Activated CD4-positive, alpha-beta memory T cell treated with anti-CD3 and anti-CD28 coated beads, Interleukin-2, amount 10 ng/mL, durations not matched to agents 7 days and 5 days (primary cell): ENCODE results near the gene UMAD1. TPM values are rescaled to one million over a fixed set of nuclear protein-coding genes. Genes with fewer than 3 reads are reported as not detected.

ENCODE experiments used
- CTCF ChIA-PET: fragments of 350-600 bp; sonication (Branson Sonifier 250); formaldehyde crosslinking; loops from one replicate; lab custom pipeline; 2021; ENCODE audit warnings: antibody characterized with exemption, inconsistent platforms; lab: Charles Lee
- POLR2A ChIA-PET: fragments of 350-600 bp; sonication (Branson Sonifier 250); formaldehyde crosslinking; loops from one replicate; lab custom pipeline; 2021; ENCODE audit warnings: antibody characterized with exemption; lab: Charles Lee
- DNase-seq: peaks from one replicate; pipeline ENCODE4 v3.0.0-alpha.2; 2020
- H3K27ac Mint-ChIP-seq: one replicate; pipeline ENCODE4 v1.8.0; 2021; ENCODE audit warnings: mild to moderate bottlenecking, mixed read lengths
- H3K27me3 Mint-ChIP-seq: one replicate; pipeline ENCODE4 v1.8.0; 2021; ENCODE audit warnings: mixed read lengths
- H3K36me3 Mint-ChIP-seq: one replicate; pipeline ENCODE4 v1.8.0; 2021; ENCODE audit warnings: low read depth, mixed read lengths
- H3K4me1 Mint-ChIP-seq: one replicate; pipeline ENCODE4 v1.8.0; 2021; ENCODE audit warnings: mixed read lengths
- H3K4me3 Mint-ChIP-seq: one replicate; pipeline ENCODE4 v1.8.0; 2021; ENCODE audit warnings: mild to moderate bottlenecking, mixed read lengths
- H3K9me3 Mint-ChIP-seq: one replicate; pipeline ENCODE4 v1.8.0; 2021; ENCODE audit warnings: mixed read lengths
- total RNA-seq, 2 experiments: library from RNA; stranded (reverse); gene quantifications; one replicate each; pipeline ENCODE4 v1.2.3, GENCODE V29; 2021

The UMAD1 gene
- total RNA-seq, 2 experiments from 2014 or later, result 16.1 to 16.7 TPM

- Mint-ChIP-seq H3K27me3 (peaks cover 5% of the 10 kb centered on the region), H3K4me3 (no peak overlapping the region), H3K27ac (no peak overlapping the region), H3K4me1 (no peaks in the 10 kb centered on the region), H3K9me3 (peaks cover 21% of the 10 kb centered on the region), H3K36me3 (peaks cover 6% of the 10 kb centered on the region)
- ChIA-PET CTCF (no interaction called here), POLR2A (no interaction called here)
- no peak for DNase-seq
Measured at GRCh38 chr7:7628476-7628875, 12.1 kb upstream of the UMAD1 start.

GRCh38 chr7:7630626-7631329 lies 9.8 kb upstream of the UMAD1 start:
- Mint-ChIP-seq H3K36me3 (peaks cover 9% of the 10 kb centered on the region), H3K4me1 (no peaks in the 10 kb centered on the region), H3K9me3 (peaks cover 20% of the 10 kb centered on the region), H3K27me3 (peaks cover 2% of the 10 kb centered on the region), H3K27ac (no peak overlapping the region), H3K4me3 (no peak overlapping the region)
- DNase-seq, result no peak
- ChIA-PET POLR2A (interaction anchor here (0.6 kb wide), 1 partner anchor 448 kb away, joined by 3 read pairs; no protein-coding TSS in a partner anchor), CTCF (no interaction called here)

GRCh38 chr7:7639421-7639820 lies 1.1 kb upstream of the UMAD1 start:
- H3K36me3 Mint-ChIP-seq, result peaks cover 36% of the 10 kb centered on the region
- ChIA-PET CTCF (interaction anchor here (1.2 kb wide), 1 partner anchor 42 kb away, joined by 3 read pairs; no protein-coding TSS in a partner anchor), POLR2A (interaction anchor here (1.1 to 4.1 kb wide), 18 partner anchors 29 to 536 kb away, joined by 3 to 61 read pairs (median 6); partner anchors contain the start of genes C1GALT1, GLCCI1 and MIOS)
- H3K4me1 Mint-ChIP-seq, result peaks cover 35% of the 10 kb centered on the region
- no peak for DNase-seq
- no peaks in the 10 kb centered on the region for H3K9me3 Mint-ChIP-seq
- H3K4me3 Mint-ChIP-seq, result peak overlapping the region; percentile 90
- H3K27me3 Mint-ChIP-seq, result no peaks in the 10 kb centered on the region
- peak overlapping the region; percentile 90 for H3K27ac Mint-ChIP-seq

DNA sequence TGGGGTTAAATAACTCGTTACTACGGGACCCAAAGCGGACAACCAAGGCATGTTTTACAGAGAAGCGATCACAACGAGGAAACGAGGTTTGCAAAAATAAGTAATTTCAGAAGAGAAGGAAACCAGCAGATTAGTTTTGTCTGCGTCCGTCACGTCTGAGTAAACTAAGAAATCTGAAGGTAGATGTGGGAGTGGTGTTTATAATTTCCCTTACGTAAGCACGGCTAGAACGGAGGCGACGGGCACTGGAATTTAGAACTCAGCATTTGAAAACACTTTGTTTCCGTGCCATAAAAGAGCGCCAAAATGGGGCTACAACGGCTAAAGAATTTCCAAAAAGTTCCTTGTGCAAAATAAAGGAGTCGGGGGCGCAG lies 718 bp upstream of the UMAD1 start:
- ChIA-PET CTCF (interaction anchor here (1.5 kb wide), 1 partner anchor 687 kb away, joined by 3 read pairs; no protein-coding TSS in a partner anchor), POLR2A (interaction anchor here (1.0 to 4.1 kb wide), 29 partner anchors 30 to 621 kb away, joined by 3 to 61 read pairs (median 5); partner anchors contain the start of genes C1GALT1, GLCCI1 and MIOS)
- Mint-ChIP-seq H3K4me1 (peaks cover 36% of the 10 kb centered on the region), H3K27ac (peak overlapping the region; percentile 90), H3K9me3 (no peaks in the 10 kb centered on the region), H3K4me3 (peak overlapping the region; percentile 90), H3K27me3 (no peaks in the 10 kb centered on the region), H3K36me3 (peaks cover 39% of the 10 kb centered on the region)
- peak; percentile 54 for DNase-seq

DNA sequence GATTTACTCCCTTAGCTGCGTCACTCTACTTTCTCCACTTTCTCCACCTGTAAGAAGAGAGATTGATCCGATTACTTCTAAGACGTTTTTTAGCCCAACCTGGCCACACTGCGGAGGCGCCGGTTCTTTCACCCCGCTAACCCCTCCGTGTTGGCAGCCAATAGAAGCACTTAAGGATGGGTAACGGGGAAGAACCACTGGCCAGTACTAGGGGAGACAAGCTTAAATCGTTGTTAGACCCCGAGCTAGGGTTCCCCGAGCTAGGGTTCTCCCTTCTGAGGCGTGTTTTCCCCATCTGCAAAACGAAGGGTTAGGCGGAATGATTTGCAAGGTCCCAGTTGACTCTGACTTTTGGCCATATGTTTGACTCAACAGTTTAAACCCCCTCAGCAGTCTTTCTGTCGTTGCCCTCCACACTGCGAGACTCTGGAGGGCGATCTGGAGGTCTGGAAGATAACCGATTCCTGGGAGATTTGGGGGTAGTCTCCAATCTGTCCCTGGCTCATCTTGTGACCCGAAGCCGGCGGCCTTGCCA lies 644 bp downstream of the UMAD1 start:
- Mint-ChIP-seq H3K4me1 (peaks cover 36% of the 10 kb centered on the region), H3K36me3 (peaks cover 39% of the 10 kb centered on the region), H3K9me3 (no peaks in the 10 kb centered on the region), H3K27ac (peak overlapping the region; percentile 90), H3K4me3 (peak overlapping the region; percentile 90), H3K27me3 (no peaks in the 10 kb centered on the region)
- POLR2A ChIA-PET, result interaction anchor here (0.6 to 4.1 kb wide), 29 partner anchors 9 to 619 kb away, joined by 3 to 61 read pairs (median 5); partner anchors contain the start of genes C1GALT1, GLCCI1, MIOS and RPA3
- CTCF ChIA-PET, result interaction anchor here (0.8 to 2.1 kb wide), 6 partner anchors 12 to 688 kb away, joined by 3 to 7 read pairs (median 4); no protein-coding TSS in a partner anchor
- no peak for DNase-seq

DNA sequence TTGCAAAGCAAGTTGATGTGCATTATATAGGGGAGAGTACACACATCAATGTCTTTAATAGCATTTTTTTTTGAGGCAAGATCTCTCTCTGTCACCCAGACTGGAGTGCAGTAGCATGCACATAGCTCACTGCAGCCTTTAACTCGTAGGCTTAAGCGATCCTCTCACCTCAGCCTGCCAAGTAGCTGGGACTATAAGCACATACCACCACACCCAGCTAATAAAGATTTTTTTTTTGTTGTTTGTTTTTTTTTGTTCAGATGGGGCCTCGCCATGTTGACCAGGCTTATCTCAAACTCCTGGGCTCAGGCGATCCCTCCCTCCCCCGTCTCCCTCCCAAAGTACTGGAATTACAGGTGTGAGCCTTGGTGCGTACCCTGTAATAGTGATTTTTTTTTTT lies 1.5 kb downstream of the UMAD1 start:
- H3K4me1 Mint-ChIP-seq, result peaks cover 36% of the 10 kb centered on the region
- no peak for DNase-seq
- ChIA-PET CTCF (interaction anchor here (1.2 to 2.1 kb wide), 2 partner anchors 10 to 39 kb away, joined by 3 to 7 read pairs; no protein-coding TSS in a partner anchor), POLR2A (interaction anchor here (1.9 to 4.1 kb wide), 7 partner anchors 10 to 459 kb away, joined by 5 to 61 read pairs (median 10); partner anchors contain the start of genes C1GALT1, GLCCI1 and RPA3)
- H3K4me3 Mint-ChIP-seq, result peak overlapping the region; percentile 90
- H3K27ac Mint-ChIP-seq, result peak overlapping the region; percentile 90
- no peaks in the 10 kb centered on the region for H3K9me3 Mint-ChIP-seq
- peaks cover 36% of the 10 kb centered on the region for H3K36me3 Mint-ChIP-seq
- H3K27me3 Mint-ChIP-seq, result no peaks in the 10 kb centered on the region

DNA sequence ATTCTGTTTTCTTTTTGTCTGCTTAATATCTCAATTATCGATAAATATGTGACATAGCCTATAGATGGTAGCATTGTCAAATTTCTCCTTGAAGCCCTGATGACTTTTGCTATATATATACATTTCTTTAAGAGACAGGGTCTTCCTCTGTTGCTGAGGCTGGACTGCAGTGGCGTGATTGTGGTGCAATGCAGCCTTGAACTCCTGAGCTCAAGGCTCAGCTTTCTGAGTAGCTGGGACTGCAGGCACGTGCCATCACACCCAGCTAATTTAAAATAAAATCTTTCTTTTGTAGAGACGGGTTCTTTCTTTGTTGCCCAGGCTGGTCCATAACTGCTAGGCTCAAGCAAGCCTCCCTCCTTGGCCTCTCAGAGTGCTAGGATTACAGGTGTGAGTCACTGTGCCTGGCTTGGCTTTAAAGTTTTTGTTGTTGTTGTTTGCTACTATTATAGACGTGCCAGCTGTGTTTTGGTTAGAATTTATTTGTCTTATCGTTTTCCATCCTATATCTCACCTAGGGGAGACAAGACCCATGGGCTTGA lies 7.0 kb downstream of the UMAD1 start:
- CTCF ChIA-PET, result no interaction called here
- peaks cover 26% of the 10 kb centered on the region for H3K36me3 Mint-ChIP-seq
- no peaks in the 10 kb centered on the region for H3K27me3 Mint-ChIP-seq
- no peak overlapping the region for H3K4me3 Mint-ChIP-seq
- no peak for DNase-seq
- H3K9me3 Mint-ChIP-seq, result no peaks in the 10 kb centered on the region
- no peak overlapping the region for H3K27ac Mint-ChIP-seq
- peaks cover 12% of the 10 kb centered on the region for H3K4me1 Mint-ChIP-seq
- POLR2A ChIA-PET, result no interaction called here

DNA sequence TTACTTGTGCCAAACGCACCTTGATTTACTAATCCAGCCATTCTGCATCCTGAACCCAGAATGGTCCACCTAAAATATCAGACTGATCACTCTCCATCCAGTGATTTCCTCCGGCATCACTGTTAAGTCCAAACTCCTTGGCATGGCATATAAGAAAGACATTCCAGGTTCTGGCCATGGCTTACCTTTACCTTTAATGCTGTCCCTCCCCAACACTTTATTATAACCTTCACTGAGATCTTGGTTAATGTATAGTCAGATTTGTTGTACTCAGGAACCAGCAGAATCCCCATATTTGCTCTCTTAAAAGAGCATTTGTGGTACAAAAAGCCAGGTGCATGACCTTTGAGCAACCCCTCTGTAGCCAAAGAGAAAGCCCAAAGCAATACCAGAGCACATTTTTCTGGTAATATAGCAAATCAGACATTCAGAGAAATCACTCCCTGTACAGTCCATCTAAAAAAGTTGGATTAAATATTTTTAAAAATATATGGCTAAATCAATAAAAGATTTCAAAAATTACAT lies 10.2 kb downstream of the UMAD1 start:
- no peak overlapping the region for H3K4me3 Mint-ChIP-seq
- DNase-seq, result no peak
- H3K27me3 Mint-ChIP-seq, result no peaks in the 10 kb centered on the region
- no peaks in the 10 kb centered on the region for H3K9me3 Mint-ChIP-seq
- peaks cover 3% of the 10 kb centered on the region for H3K36me3 Mint-ChIP-seq
- peaks cover 7% of the 10 kb centered on the region for H3K4me1 Mint-ChIP-seq
- no peak overlapping the region for H3K27ac Mint-ChIP-seq
- ChIA-PET POLR2A (interaction anchor here (2.2 kb wide), 1 partner anchor 10 kb away, joined by 7 read pairs; the partner anchor contains the start of gene UMAD1), CTCF (interaction anchor here (1.1 kb wide), 1 partner anchor 30 kb away, joined by 3 read pairs; no protein-coding TSS in a partner anchor)

- DNase-seq, result no peak
- peaks cover 4% of the 10 kb centered on the region for H3K36me3 Mint-ChIP-seq
- no peak overlapping the region for H3K27ac Mint-ChIP-seq
- H3K9me3 Mint-ChIP-seq, result peaks cover 3% of the 10 kb centered on the region
- no peaks in the 10 kb centered on the region for H3K27me3 Mint-ChIP-seq
- ChIA-PET POLR2A (interaction anchor here (2.2 kb wide), 1 partner anchor 11 kb away, joined by 7 read pairs; the partner anchor contains the start of gene UMAD1), CTCF (interaction anchor here (0.9 to 1.1 kb wide), 2 partner anchors 9 to 29 kb away, joined by 3 read pairs; no protein-coding TSS in a partner anchor)
- peaks cover 7% of the 10 kb centered on the region for H3K4me1 Mint-ChIP-seq
- no peak overlapping the region for H3K4me3 Mint-ChIP-seq
Measured at GRCh38 chr7:7651479-7651878, 10.9 kb downstream of the UMAD1 start.

- Mint-ChIP-seq H3K27me3 (no peaks in the 10 kb centered on the region), H3K27ac (no peak overlapping the region), H3K9me3 (peaks cover 10% of the 10 kb centered on the region), H3K4me3 (no peak overlapping the region), H3K4me1 (peaks cover 7% of the 10 kb centered on the region), H3K36me3 (peaks cover 12% of the 10 kb centered on the region)
- no peak for DNase-seq
- CTCF ChIA-PET, result interaction anchor here (1.1 to 1.9 kb wide), 2 partner anchors 12 to 28 kb away, joined by 3 to 6 read pairs; partner anchors contain the start of gene UMAD1
- POLR2A ChIA-PET, result interaction anchor here (1.0 kb wide), 1 partner anchor 12 kb away, joined by 6 read pairs; the partner anchor contains the start of gene UMAD1
Measured at GRCh38 chr7:7652798-7653540, 12.4 kb downstream of the UMAD1 start.

DNA sequence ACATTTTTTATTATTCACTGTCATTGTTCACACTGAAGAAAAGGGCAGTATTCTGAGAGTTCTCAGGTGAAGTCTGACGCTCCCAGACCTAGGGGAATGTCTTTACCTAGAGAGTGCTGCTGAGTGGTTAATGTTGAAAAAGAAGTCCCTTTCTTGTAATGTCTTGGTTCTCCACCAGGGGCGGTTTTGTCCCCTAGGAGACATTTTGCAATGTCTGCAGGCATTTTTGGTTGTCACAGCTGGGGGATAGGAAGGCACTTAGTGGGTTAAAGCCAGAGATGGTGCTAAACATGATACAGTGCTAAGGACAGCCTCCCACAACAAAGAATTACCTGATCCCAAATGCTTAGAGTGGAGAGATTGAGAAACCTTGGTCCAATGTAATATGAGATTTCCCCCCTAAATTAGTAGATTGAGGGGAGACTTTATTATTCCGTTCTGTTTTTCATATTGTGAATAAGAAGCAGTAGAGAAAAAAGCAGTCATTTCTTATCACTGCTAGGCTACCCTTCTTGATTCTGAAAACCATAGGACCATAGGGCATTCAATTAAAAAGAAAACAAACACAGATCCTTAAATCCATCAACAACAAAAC lies 13.1 kb downstream of the UMAD1 start:
- DNase-seq, result peak; percentile 25
- Mint-ChIP-seq H3K36me3 (peaks cover 15% of the 10 kb centered on the region), H3K27me3 (no peaks in the 10 kb centered on the region), H3K4me1 (peaks cover 7% of the 10 kb centered on the region), H3K4me3 (no peak overlapping the region), H3K27ac (no peak overlapping the region), H3K9me3 (peaks cover 16% of the 10 kb centered on the region)
- ChIA-PET POLR2A (no interaction called here), CTCF (interaction anchor here (1.1 to 1.9 kb wide), 2 partner anchors 13 to 27 kb away, joined by 3 to 6 read pairs; partner anchors contain the start of gene UMAD1)
